Mesenchymal stem cell (in vitro differentiated cells and primary cell): Measurements from ENCODE around the gene SLC25A20.

ENCODE experiments used
- DNase-seq: peaks from one replicate; pipeline ENCODE4 v3.0.0-alpha.2; 2013
- H2AFZ ChIP-seq: one replicate; pipeline ENCODE4 v1.6.1; 2013; ENCODE audit warnings: low read depth, mild to moderate bottlenecking, control low read depth, inconsistent platforms, low read length, moderate library complexity
- H2AK5ac ChIP-seq: 2 replicates; pipeline ENCODE4 v1.6.1; 2013; ENCODE audit warnings: low read length, moderate library complexity, mild to moderate bottlenecking, inconsistent platforms; ENCODE audit not compliant: severe bottlenecking
- H2BK120ac ChIP-seq: one replicate; pipeline ENCODE4 v1.6.1; 2013; ENCODE audit warnings: low read depth, mild to moderate bottlenecking, inconsistent platforms, low read length, moderate library complexity
- H2BK12ac ChIP-seq, 2 experiments: one replicate each; pipeline ENCODE4 v1.6.1; 2013; ENCODE audit warnings: inconsistent platforms in 2 of 2, low read length in 2 of 2, mild to moderate bottlenecking in 2 of 2, moderate library complexity in 2 of 2, control low read depth in 1 of 2
- H2BK15ac ChIP-seq: one replicate; pipeline ENCODE4 v1.6.1; 2013; ENCODE audit warnings: mild to moderate bottlenecking, low read depth, inconsistent platforms; ENCODE audit not compliant: poor library complexity, severe bottlenecking
- H2BK5ac ChIP-seq: 2 replicates; pipeline ENCODE4 v1.6.1; 2013; ENCODE audit warnings: low read depth, mild to moderate bottlenecking, low read length, control low read depth, inconsistent platforms; ENCODE audit not compliant: poor library complexity, severe bottlenecking
- H3K14ac ChIP-seq, 2 experiments: one replicate each; pipeline ENCODE4 v1.6.1; 2013; ENCODE audit warnings: inconsistent platforms in 2 of 2, low read length in 2 of 2, control low read depth in 1 of 2, mild to moderate bottlenecking in 1 of 2, moderate library complexity in 1 of 2
- H3K18ac ChIP-seq, 2 experiments: one replicate each; pipeline ENCODE4 v1.6.1; 2013; ENCODE audit warnings: inconsistent platforms in 2 of 2, low read length in 2 of 2, control low read depth in 1 of 2, low read depth in 1 of 2, mild to moderate bottlenecking in 1 of 2
- H3K23ac ChIP-seq, 2 experiments: one replicate each; pipeline ENCODE4 v1.6.1; 2013; ENCODE audit warnings: inconsistent platforms in 2 of 2, low read length in 2 of 2, mild to moderate bottlenecking in 2 of 2, moderate library complexity in 2 of 2, control low read depth in 1 of 2
- H3K27ac ChIP-seq: 2 replicates; pipeline ENCODE4 v1.5.1; 2013; ENCODE audit warnings: mild to moderate bottlenecking, moderate library complexity, low read length, control low read depth, inconsistent platforms; ENCODE audit not compliant: poor library complexity, severe bottlenecking
- H3K27me3 ChIP-seq, 2 experiments: 2 replicates each; pipeline versions ENCODE4 v1.6.1 to v1.7.0; 2013; ENCODE audit warnings: low read length in 2 of 2, mild to moderate bottlenecking in 2 of 2, moderate library complexity in 2 of 2, control low read depth in 1 of 2, inconsistent platforms in 1 of 2; ENCODE audit not compliant: control insufficient read depth in 1 of 2, insufficient read depth in 1 of 2
- H3K36me3 ChIP-seq, 2 experiments: 2 replicates each; pipeline versions ENCODE4 v1.6.1 to v1.7.0; 2013; ENCODE audit warnings: low read length in 2 of 2, control low read depth in 1 of 2, inconsistent platforms in 1 of 2, low read depth in 1 of 2, mild to moderate bottlenecking in 1 of 2; ENCODE audit not compliant: insufficient read depth in 2 of 2, control insufficient read depth in 1 of 2
- H3K4ac ChIP-seq, 2 experiments: one replicate each; pipeline ENCODE4 v1.6.1; 2013; ENCODE audit warnings: inconsistent platforms in 2 of 2, low read length in 2 of 2, mild to moderate bottlenecking in 2 of 2, moderate library complexity in 2 of 2, control low read depth in 1 of 2, low read depth in 1 of 2
- H3K4me1 ChIP-seq: 2 replicates; pipeline ENCODE4 v1.6.1; 2013; ENCODE audit warnings: low read depth, low read length, control low read depth; ENCODE audit not compliant: control insufficient read depth, insufficient read depth
- H3K4me2 ChIP-seq: 2 replicates; pipeline ENCODE4 v1.6.1; 2013; ENCODE audit warnings: low read length, mild to moderate bottlenecking, inconsistent platforms; ENCODE audit not compliant: poor library complexity, severe bottlenecking
- H3K4me3 ChIP-seq, 2 experiments: 2 replicates each; pipeline versions ENCODE4 v1.5.1 to v1.7.0; 2013; ENCODE audit warnings: low read length in 2 of 2, mild to moderate bottlenecking in 2 of 2, control low read depth in 1 of 2, low read depth in 1 of 2; ENCODE audit not compliant: insufficient read depth in 1 of 2
- H3K79me1 ChIP-seq: replicated peaks from 2 replicates; pipeline ENCODE4 v1.6.1; 2013; ENCODE audit warnings: mild to moderate bottlenecking, control low read depth, low read length, inconsistent platforms; ENCODE audit not compliant: poor library complexity, severe bottlenecking
- H3K9ac ChIP-seq: 2 replicates; pipeline ENCODE4 v1.7.0; 2013; ENCODE audit warnings: mild to moderate bottlenecking, low read length, moderate library complexity
- H3K9me3 ChIP-seq: 2 replicates; pipeline ENCODE4 v1.7.0; 2013; ENCODE audit warnings: mild to moderate bottlenecking, low read length; ENCODE audit not compliant: control insufficient read depth
- H4K8ac ChIP-seq: one replicate; pipeline ENCODE4 v1.6.1; 2013; ENCODE audit warnings: inconsistent platforms, mild to moderate bottlenecking, low read length, moderate library complexity
- H4K91ac ChIP-seq: one replicate; pipeline ENCODE4 v1.6.1; 2013; ENCODE audit warnings: mild to moderate bottlenecking, low read length, inconsistent platforms
- WGBS: methylation state at CpG from one replicate; pipeline ENCODE4 v1.1.7; 2013; ENCODE audit warnings: mixed read lengths; 5-methylcytosine and 5-hydroxymethylcytosine counted together

The SLC25A20 gene

GRCh38 chr3:48896936-48897335, 1.7 kb downstream of the SLC25A20 start:
- H2BK5ac ChIP-seq: no peak overlapping the region
- H3K4ac ChIP-seq: no peak overlapping the region
- peaks cover 3% of the 10 kb centered on the region for H3K4me1 ChIP-seq
- no peak overlapping the region for H3K4me3 ChIP-seq
- no peak for DNase-seq
- peak overlapping the region; percentile 23 for H2AK5ac ChIP-seq
- 99% methylated on average over 2 of the region's 2 CpGs for WGBS
- no peak overlapping the region for H2BK12ac ChIP-seq
- no peak overlapping the region for H3K9ac ChIP-seq
- no peak overlapping the region for H2BK15ac ChIP-seq
- peaks cover 0 to 2% of the 10 kb centered on the region in 2 experiments for H3K36me3 ChIP-seq
- H3K79me1 ChIP-seq: peaks cover 8% of the 10 kb centered on the region
- no peak overlapping the region for H3K23ac ChIP-seq
- no peak overlapping the region for H3K27ac ChIP-seq
- no peak overlapping the region for H2BK120ac ChIP-seq
- no peaks in the 10 kb centered on the region for H3K27me3 ChIP-seq
- no peak overlapping the region for H4K8ac ChIP-seq
- H4K91ac ChIP-seq: no peak overlapping the region
- no peaks in the 10 kb centered on the region for H3K9me3 ChIP-seq
- no peak overlapping the region for H3K4me2 ChIP-seq
- H2AFZ ChIP-seq: no peak overlapping the region
- no peak overlapping the region for H3K18ac ChIP-seq
- H3K14ac ChIP-seq: no peak overlapping the region

GRCh38 chr3:48894516-48894915, 4.2 kb downstream of the SLC25A20 start:
- DNase-seq: no peak
- no peak overlapping the region for H4K91ac ChIP-seq
- no peak overlapping the region for H2BK15ac ChIP-seq
- H3K23ac ChIP-seq: no peak overlapping the region
- no peak overlapping the region for H3K9ac ChIP-seq
- H2BK12ac ChIP-seq: no peak overlapping the region
- WGBS: 97% methylated on average over 6 of the region's 6 CpGs
- H3K36me3 ChIP-seq: peaks cover 8 to 11% of the 10 kb centered on the region in 2 experiments
- H3K4me3 ChIP-seq: no peak overlapping the region
- no peak overlapping the region for H2BK120ac ChIP-seq
- no peak overlapping the region for H3K14ac ChIP-seq
- no peak overlapping the region for H2AFZ ChIP-seq
- no peak overlapping the region for H3K18ac ChIP-seq
- no peaks in the 10 kb centered on the region for H3K9me3 ChIP-seq
- no peak overlapping the region for H3K4me2 ChIP-seq
- H2BK5ac ChIP-seq: no peak overlapping the region
- H2AK5ac ChIP-seq: no peak overlapping the region
- H3K27ac ChIP-seq: no peak overlapping the region
- no peak overlapping the region for H4K8ac ChIP-seq
- no peak overlapping the region for H3K4ac ChIP-seq
- H3K27me3 ChIP-seq: no peaks in the 10 kb centered on the region
- H3K4me1 ChIP-seq: peaks cover 3% of the 10 kb centered on the region
- H3K79me1 ChIP-seq: peaks cover 9% of the 10 kb centered on the region

GRCh38 chr3:48891606-48892005, 7.1 kb downstream of the SLC25A20 start:
- no peak overlapping the region for H2BK15ac ChIP-seq
- H3K36me3 ChIP-seq: peaks cover 8 to 15% of the 10 kb centered on the region in 2 experiments
- H3K14ac ChIP-seq: no peak overlapping the region
- no peak overlapping the region for H3K4me3 ChIP-seq
- H3K27ac ChIP-seq: no peak overlapping the region
- no peak overlapping the region for H2AFZ ChIP-seq
- H3K9ac ChIP-seq: no peak overlapping the region
- WGBS: 96% methylated on average over 8 of the region's 8 CpGs
- no peak overlapping the region for H3K23ac ChIP-seq
- no peak overlapping the region for H2BK120ac ChIP-seq
- H3K27me3 ChIP-seq: no peaks in the 10 kb centered on the region
- H3K9me3 ChIP-seq: no peaks in the 10 kb centered on the region
- H2BK12ac ChIP-seq: no peak overlapping the region
- H3K79me1 ChIP-seq: peaks cover 16% of the 10 kb centered on the region
- H3K18ac ChIP-seq: no peak overlapping the region
- no peak overlapping the region for H4K91ac ChIP-seq
- H3K4me1 ChIP-seq: no peaks in the 10 kb centered on the region
- no peak overlapping the region for H3K4ac ChIP-seq
- H4K8ac ChIP-seq: no peak overlapping the region
- no peak overlapping the region for H2BK5ac ChIP-seq
- H2AK5ac ChIP-seq: no peak overlapping the region
- DNase-seq: no peak
- H3K4me2 ChIP-seq: no peak overlapping the region

GRCh38 chr3:48885753-48886152, 12.9 kb downstream of the SLC25A20 start:
- no peak overlapping the region for H3K9ac ChIP-seq
- H3K4me3 ChIP-seq: no peak overlapping the region
- no peak overlapping the region for H3K14ac ChIP-seq
- no peak overlapping the region for H3K23ac ChIP-seq
- no peak overlapping the region for H2BK5ac ChIP-seq
- no peak overlapping the region for H3K18ac ChIP-seq
- H2BK12ac ChIP-seq: no peak overlapping the region
- peaks cover 15% of the 10 kb centered on the region for H3K79me1 ChIP-seq
- H3K36me3 ChIP-seq: peaks cover 9 to 19% of the 10 kb centered on the region in 2 experiments
- no peak overlapping the region for H3K27ac ChIP-seq
- H2BK15ac ChIP-seq: no peak overlapping the region
- H4K8ac ChIP-seq: no peak overlapping the region
- H3K4me1 ChIP-seq: peaks cover 2% of the 10 kb centered on the region
- H4K91ac ChIP-seq: no peak overlapping the region
- DNase-seq: no peak
- H2AK5ac ChIP-seq: no peak overlapping the region
- H3K4me2 ChIP-seq: no peak overlapping the region
- H2AFZ ChIP-seq: no peak overlapping the region
- H3K9me3 ChIP-seq: no peaks in the 10 kb centered on the region
- H3K4ac ChIP-seq: no peak overlapping the region
- no peaks in the 10 kb centered on the region for H3K27me3 ChIP-seq
- H2BK120ac ChIP-seq: no peak overlapping the region
